ENCODE measurements around the gene BRINP2.

BRINP2 gene

DNA sequence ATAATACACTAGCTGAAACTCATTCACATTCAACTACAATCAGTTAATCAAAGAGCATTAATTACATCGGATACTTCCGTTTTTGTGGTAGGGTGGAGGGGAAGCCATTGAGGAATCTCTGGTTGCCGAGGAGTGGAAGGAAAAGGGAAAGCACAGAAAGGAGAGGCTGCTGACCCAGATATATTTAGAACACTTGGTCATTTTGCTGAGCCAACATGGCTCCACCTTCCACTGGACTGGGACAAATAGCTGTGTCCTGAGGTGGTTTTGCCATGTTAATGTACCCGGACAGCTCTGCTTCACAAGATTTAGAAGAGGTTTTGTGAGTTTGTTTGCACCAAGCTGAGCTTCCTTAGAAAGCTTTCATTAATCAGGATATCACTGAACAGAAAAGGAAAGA is 32.4 kb upstream of the BRINP2 start:
- H2BK120ac ChIP-seq (ENCODE audit: low read depth, low read length), result no peak overlapping the region
- H3K4me3 ChIP-seq (ENCODE audit: insufficient read depth in 1 of 2, low read depth in 1 of 2, low read length in 2 of 2), result no peak overlapping the region
- H3K9me3 ChIP-seq (ENCODE audit: control insufficient read depth, low read length), result no peaks in the 10 kb centered on the region
- H3K23ac ChIP-seq (ENCODE audit: low read length in 2 of 2), result no peak overlapping the region
- no peak overlapping the region for H3K18ac ChIP-seq (ENCODE audit: low read depth in 1 of 2, low read length in 2 of 2)
- DNase-seq, result no peak
- no peak overlapping the region for H3K9ac ChIP-seq (ENCODE audit: low read length)
- no peak overlapping the region for H4K91ac ChIP-seq (ENCODE audit: low read length)
- peaks cover 0 to 10% of the 10 kb centered on the region in 2 experiments for H3K27me3 ChIP-seq (ENCODE audit: control insufficient read depth in 1 of 2, insufficient read depth in 1 of 2, low read length in 2 of 2)
- H3K14ac ChIP-seq (ENCODE audit: low read length in 2 of 2), result no peak overlapping the region
- H3K79me1 ChIP-seq (replicated peaks; ENCODE audit: low read length, poor library complexity, severe bottlenecking), result no peaks in the 10 kb centered on the region
- no peak overlapping the region for H3K27ac ChIP-seq (ENCODE audit: low read length, poor library complexity, severe bottlenecking)
- no peak overlapping the region for H3K4me2 ChIP-seq (ENCODE audit: low read length, poor library complexity, severe bottlenecking)
- WGBS, result 91% methylated on average over 4 of the region's 4 CpGs
- H3K4ac ChIP-seq (ENCODE audit: low read depth in 1 of 2, low read length in 2 of 2), result no peak overlapping the region
- H3K36me3 ChIP-seq (ENCODE audit: control insufficient read depth in 1 of 2, insufficient read depth in 2 of 2, low read depth in 1 of 2, low read length in 2 of 2), result no peaks in the 10 kb centered on the region
- no peak overlapping the region for H4K8ac ChIP-seq (ENCODE audit: low read length)
- no peak overlapping the region for H2AK5ac ChIP-seq (ENCODE audit: low read length, severe bottlenecking)
- H2BK15ac ChIP-seq (ENCODE audit: low read depth, poor library complexity, severe bottlenecking), result no peak overlapping the region
- H2BK5ac ChIP-seq (ENCODE audit: low read depth, low read length, poor library complexity, severe bottlenecking), result no peak overlapping the region
- H2BK12ac ChIP-seq (ENCODE audit: low read length in 2 of 2), result no peak overlapping the region
- H2AFZ ChIP-seq (ENCODE audit: low read depth, low read length), result no peak overlapping the region
- no peaks in the 10 kb centered on the region for H3K4me1 ChIP-seq (ENCODE audit: control insufficient read depth, insufficient read depth, low read depth, low read length)

DNA sequence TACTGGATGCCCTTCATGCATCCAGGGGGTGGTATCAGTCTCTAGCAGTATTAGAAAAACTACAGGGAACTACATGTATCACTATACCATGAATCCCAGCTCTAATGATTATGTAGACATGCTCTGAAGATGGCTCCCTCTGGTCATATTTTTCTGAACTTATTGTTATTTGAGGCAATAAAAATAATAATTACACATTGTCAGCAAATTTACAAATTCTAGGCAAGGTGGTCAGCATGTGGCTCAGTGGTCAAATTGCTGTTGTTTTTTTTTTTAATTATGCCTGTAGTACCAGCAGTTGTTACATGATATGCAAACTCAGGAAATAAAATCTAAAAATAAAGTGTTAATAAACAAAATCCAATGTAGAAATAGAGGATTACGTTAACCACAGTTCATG is 28.7 kb upstream of the BRINP2 start:
- no peak overlapping the region for H3K23ac ChIP-seq (ENCODE audit: low read length in 2 of 2)
- no peaks in the 10 kb centered on the region for H3K4me1 ChIP-seq (ENCODE audit: control insufficient read depth, insufficient read depth, low read depth, low read length)
- no peak overlapping the region for H2AFZ ChIP-seq (ENCODE audit: low read depth, low read length)
- no peak overlapping the region for H3K27ac ChIP-seq (ENCODE audit: low read length, poor library complexity, severe bottlenecking)
- H3K27me3 ChIP-seq (ENCODE audit: control insufficient read depth in 1 of 2, insufficient read depth in 1 of 2, low read length in 2 of 2), result no peaks in the 10 kb centered on the region
- DNase-seq, result no peak
- WGBS, result no CpG with 5 or more reads among the region's 1 CpG
- H2BK120ac ChIP-seq (ENCODE audit: low read depth, low read length), result no peak overlapping the region
- no peak overlapping the region for H3K18ac ChIP-seq (ENCODE audit: low read depth in 1 of 2, low read length in 2 of 2)
- no peak overlapping the region for H3K9ac ChIP-seq (ENCODE audit: low read length)
- H3K4me3 ChIP-seq (ENCODE audit: insufficient read depth in 1 of 2, low read depth in 1 of 2, low read length in 2 of 2), result no peak overlapping the region
- H2BK5ac ChIP-seq (ENCODE audit: low read depth, low read length, poor library complexity, severe bottlenecking), result no peak overlapping the region
- H3K9me3 ChIP-seq (ENCODE audit: control insufficient read depth, low read length), result no peaks in the 10 kb centered on the region
- no peak overlapping the region for H3K14ac ChIP-seq (ENCODE audit: low read length in 2 of 2)
- no peaks in the 10 kb centered on the region for H3K36me3 ChIP-seq (ENCODE audit: control insufficient read depth in 1 of 2, insufficient read depth in 2 of 2, low read depth in 1 of 2, low read length in 2 of 2)
- H4K8ac ChIP-seq (ENCODE audit: low read length), result no peak overlapping the region
- H3K79me1 ChIP-seq (replicated peaks; ENCODE audit: low read length, poor library complexity, severe bottlenecking), result no peaks in the 10 kb centered on the region
- H3K4ac ChIP-seq (ENCODE audit: low read depth in 1 of 2, low read length in 2 of 2), result no peak overlapping the region
- H4K91ac ChIP-seq (ENCODE audit: low read length), result no peak overlapping the region
- H3K4me2 ChIP-seq (ENCODE audit: low read length, poor library complexity, severe bottlenecking), result no peak overlapping the region
- no peak overlapping the region for H2BK12ac ChIP-seq (ENCODE audit: low read length in 2 of 2)
- no peak overlapping the region for H2BK15ac ChIP-seq (ENCODE audit: low read depth, poor library complexity, severe bottlenecking)
- H2AK5ac ChIP-seq (ENCODE audit: low read length, severe bottlenecking), result no peak overlapping the region

DNA sequence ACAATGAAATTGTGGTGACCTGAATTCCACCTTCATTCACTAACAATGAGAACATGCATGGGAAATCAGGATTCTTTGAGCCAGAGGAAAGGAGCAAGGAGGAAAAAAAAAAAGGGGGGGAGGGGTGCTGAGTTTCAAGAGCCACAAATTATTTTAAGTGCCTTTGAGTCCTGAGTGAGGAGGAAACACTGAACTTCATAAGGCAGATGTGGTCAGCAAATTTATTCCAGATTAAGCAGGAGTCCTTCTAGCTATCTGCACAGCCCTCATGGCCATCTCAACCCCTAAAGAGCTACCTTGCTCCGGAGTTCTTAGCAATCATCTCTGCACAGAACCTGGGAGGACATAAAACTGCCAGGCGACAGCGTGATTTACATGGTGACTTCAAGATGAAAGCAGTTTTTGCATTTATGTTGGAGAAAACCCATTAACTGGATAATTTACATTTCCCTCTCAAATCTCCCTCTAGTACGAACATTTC is 27.9 kb upstream of the BRINP2 start:
- Histone ChIP-seq H2BK12ac (ENCODE audit: low read length in 2 of 2) (no peak overlapping the region), H3K4me1 (ENCODE audit: control insufficient read depth, insufficient read depth, low read depth, low read length) (no peaks in the 10 kb centered on the region), H3K36me3 (ENCODE audit: control insufficient read depth in 1 of 2, insufficient read depth in 2 of 2, low read depth in 1 of 2, low read length in 2 of 2) (no peaks in the 10 kb centered on the region), H3K4ac (ENCODE audit: low read depth in 1 of 2, low read length in 2 of 2) (no peak overlapping the region), H4K8ac (ENCODE audit: low read length) (no peak overlapping the region), H3K27ac (ENCODE audit: low read length, poor library complexity, severe bottlenecking) (no peak overlapping the region), H3K4me3 (ENCODE audit: insufficient read depth in 1 of 2, low read depth in 1 of 2, low read length in 2 of 2) (no peak overlapping the region), H2BK5ac (ENCODE audit: low read depth, low read length, poor library complexity, severe bottlenecking) (no peak overlapping the region), H3K79me1 (replicated peaks; ENCODE audit: low read length, poor library complexity, severe bottlenecking) (no peaks in the 10 kb centered on the region), H3K27me3 (ENCODE audit: control insufficient read depth in 1 of 2, insufficient read depth in 1 of 2, low read length in 2 of 2) (no peaks in the 10 kb centered on the region), H2BK15ac (ENCODE audit: low read depth, poor library complexity, severe bottlenecking) (no peak overlapping the region), H3K4me2 (ENCODE audit: low read length, poor library complexity, severe bottlenecking) (no peak overlapping the region), H3K9me3 (ENCODE audit: control insufficient read depth, low read length) (no peaks in the 10 kb centered on the region), H2AFZ (ENCODE audit: low read depth, low read length) (no peak overlapping the region), H2AK5ac (ENCODE audit: low read length, severe bottlenecking) (no peak overlapping the region), H3K9ac (ENCODE audit: low read length) (no peak overlapping the region), H2BK120ac (ENCODE audit: low read depth, low read length) (no peak overlapping the region), H4K91ac (ENCODE audit: low read length) (no peak overlapping the region), H3K18ac (ENCODE audit: low read depth in 1 of 2, low read length in 2 of 2) (no peak overlapping the region), H3K23ac (ENCODE audit: low read length in 2 of 2) (no peak overlapping the region), H3K14ac (ENCODE audit: low read length in 2 of 2) (no peak overlapping the region)
- no peak for DNase-seq
- 86% methylated on average over 2 of the region's 4 CpGs for WGBS

DNA sequence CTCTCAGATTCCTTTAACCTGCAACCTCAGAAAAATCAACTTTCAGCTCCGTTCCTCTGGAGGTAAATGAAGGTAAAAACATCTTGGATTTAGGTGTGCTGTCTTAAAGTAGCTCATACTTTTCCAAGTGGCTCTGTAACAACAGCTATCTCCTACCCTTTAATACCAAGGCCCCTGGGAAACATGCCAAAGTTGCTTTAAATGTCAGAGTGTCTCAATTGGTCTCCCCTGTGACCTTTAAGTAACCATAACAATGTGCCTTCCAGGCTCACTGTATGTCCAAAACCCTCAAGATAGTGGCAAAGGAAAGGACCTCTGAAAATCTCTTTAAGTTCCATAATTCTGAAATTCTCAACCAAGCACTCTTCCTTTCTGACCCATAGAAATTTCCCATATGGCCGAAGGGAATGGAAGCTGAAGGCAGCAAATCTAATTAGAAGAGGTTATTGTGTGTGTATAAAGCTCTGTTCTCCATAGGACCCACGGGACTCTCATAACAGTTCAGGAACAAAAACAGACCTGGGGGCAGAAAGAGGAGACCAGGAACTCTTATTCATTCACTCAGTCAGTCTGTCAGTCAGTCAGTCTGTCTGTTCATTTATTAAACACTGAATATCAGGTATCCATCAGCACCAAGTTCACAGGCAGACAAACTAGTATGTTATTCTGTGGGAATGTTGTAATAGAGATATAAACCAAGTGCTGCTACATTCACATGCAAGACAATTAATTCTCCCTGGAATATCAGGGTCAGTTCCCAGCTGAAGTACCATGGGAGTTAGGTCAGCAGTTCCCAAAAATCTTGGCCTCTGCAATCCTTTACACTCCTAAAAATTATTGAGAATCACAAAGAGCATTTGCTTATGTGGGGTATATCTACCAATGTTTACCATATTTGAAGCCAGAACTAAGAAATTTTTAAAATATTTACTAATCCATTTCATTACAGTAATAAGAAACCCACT is 25.4 kb upstream of the BRINP2 start:
- DNase-seq, result no peak
- Histone ChIP-seq H2BK5ac (ENCODE audit: low read depth, low read length, poor library complexity, severe bottlenecking) (no peak overlapping the region), H2AK5ac (ENCODE audit: low read length, severe bottlenecking) (no peak overlapping the region)

More for the DNA sequence above, 25.4 kb upstream of the BRINP2 start:
- Histone ChIP-seq H3K27me3 (ENCODE audit: control insufficient read depth in 1 of 2, insufficient read depth in 1 of 2, low read length in 2 of 2) (no peaks in the 10 kb centered on the region), H4K8ac (ENCODE audit: low read length) (no peak overlapping the region), H3K4me3 (ENCODE audit: insufficient read depth in 1 of 2, low read depth in 1 of 2, low read length in 2 of 2) (no peak overlapping the region), H2BK12ac (ENCODE audit: low read length in 2 of 2) (no peak overlapping the region), H4K91ac (ENCODE audit: low read length) (no peak overlapping the region), H3K23ac (ENCODE audit: low read length in 2 of 2) (no peak overlapping the region), H2BK120ac (ENCODE audit: low read depth, low read length) (no peak overlapping the region), H3K36me3 (ENCODE audit: control insufficient read depth in 1 of 2, insufficient read depth in 2 of 2, low read depth in 1 of 2, low read length in 2 of 2) (no peaks in the 10 kb centered on the region), H3K9me3 (ENCODE audit: control insufficient read depth, low read length) (no peaks in the 10 kb centered on the region), H2AFZ (ENCODE audit: low read depth, low read length) (no peak overlapping the region), H3K4ac (ENCODE audit: low read depth in 1 of 2, low read length in 2 of 2) (no peak overlapping the region), H3K27ac (ENCODE audit: low read length, poor library complexity, severe bottlenecking) (no peak overlapping the region), H3K14ac (ENCODE audit: low read length in 2 of 2) (no peak overlapping the region), H3K4me1 (ENCODE audit: control insufficient read depth, insufficient read depth, low read depth, low read length) (no peaks in the 10 kb centered on the region), H3K9ac (ENCODE audit: low read length) (no peak overlapping the region), H2BK15ac (ENCODE audit: low read depth, poor library complexity, severe bottlenecking) (no peak overlapping the region), H3K79me1 (replicated peaks; ENCODE audit: low read length, poor library complexity, severe bottlenecking) (no peaks in the 10 kb centered on the region), H3K18ac (ENCODE audit: low read depth in 1 of 2, low read length in 2 of 2) (no peak overlapping the region), H3K4me2 (ENCODE audit: low read length, poor library complexity, severe bottlenecking) (no peak overlapping the region)
- WGBS, result 92% methylated on average over 1 of the region's 3 CpGs

All from mesenchymal stem cell (in vitro differentiated cells and primary cell).